Activated CD4-positive, CD25-positive, alpha-beta regulatory T cell treated with anti-CD3 and anti-CD28 coated beads, Interleukin-2, amount 50 U/mL, for 72 hours (primary cell): Measurements from ENCODE around the gene SLC6A19.
A peak's percentile ranks its signal among the peaks of the same experiment; 100 is the strongest.

Experiments
- DNase-seq: peaks from one replicate; pipeline ENCODE4 v3.0.0; 2021

Gene SLC6A19

GRCh38 chr5:1167361-1167727 lies 34.1 kb upstream of the SLC6A19 start:
- no peak for DNase-seq

GRCh38 chr5:1167728-1168709 lies 33.4 kb upstream of the SLC6A19 start:
- DNase-seq = peak; percentile 54

- no peak for DNase-seq
Observed at GRCh38 chr5:1168796-1169195, 32.6 kb upstream of the SLC6A19 start.

- no peak for DNase-seq
Observed at GRCh38 chr5:1169211-1170115, 31.9 kb upstream of the SLC6A19 start.

- DNase-seq = no peak
Observed at GRCh38 chr5:1171340-1171941, 30.0 kb upstream of the SLC6A19 start.

GRCh38 chr5:1172007-1172581 lies 29.3 kb upstream of the SLC6A19 start:
- no peak for DNase-seq

- no peak for DNase-seq
Observed at GRCh38 chr5:1172670-1173404, 28.6 kb upstream of the SLC6A19 start.

GRCh38 chr5:1173485-1174070 lies 27.8 kb upstream of the SLC6A19 start:
- no peak for DNase-seq

GRCh38 chr5:1174122-1174936 lies 27.1 kb upstream of the SLC6A19 start:
- peak; percentile 58 for DNase-seq

GRCh38 chr5:1175015-1175414 lies 26.4 kb upstream of the SLC6A19 start:
- no peak for DNase-seq

GRCh38 chr5:1175801-1176472 lies 25.5 kb upstream of the SLC6A19 start:
- DNase-seq = no peak

- DNase-seq = no peak
Observed at GRCh38 chr5:1176473-1177391, 24.7 kb upstream of the SLC6A19 start.

- no peak for DNase-seq
Observed at GRCh38 chr5:1177826-1178528, 23.4 kb upstream of the SLC6A19 start.

GRCh38 chr5:1178529-1179382 lies 22.6 kb upstream of the SLC6A19 start:
- DNase-seq = no peak

- no peak for DNase-seq
Observed at GRCh38 chr5:1179383-1179715, 22.0 kb upstream of the SLC6A19 start.

GRCh38 chr5:1180096-1180495 lies 21.3 kb upstream of the SLC6A19 start:
- no peak for DNase-seq

GRCh38 chr5:1180841-1181271 lies 20.5 kb upstream of the SLC6A19 start:
- no peak for DNase-seq
